HPDE6-E6E7 (cell line): ENCODE results near the gene CMTM4.

Experiments used
- DNase-seq: peaks from one replicate; pipeline ENCODE4 v3.0.0; 2011; ENCODE audit warnings: missing footprints; ENCODE audit errors: extremely low spot score

The CMTM4 gene

DNA sequence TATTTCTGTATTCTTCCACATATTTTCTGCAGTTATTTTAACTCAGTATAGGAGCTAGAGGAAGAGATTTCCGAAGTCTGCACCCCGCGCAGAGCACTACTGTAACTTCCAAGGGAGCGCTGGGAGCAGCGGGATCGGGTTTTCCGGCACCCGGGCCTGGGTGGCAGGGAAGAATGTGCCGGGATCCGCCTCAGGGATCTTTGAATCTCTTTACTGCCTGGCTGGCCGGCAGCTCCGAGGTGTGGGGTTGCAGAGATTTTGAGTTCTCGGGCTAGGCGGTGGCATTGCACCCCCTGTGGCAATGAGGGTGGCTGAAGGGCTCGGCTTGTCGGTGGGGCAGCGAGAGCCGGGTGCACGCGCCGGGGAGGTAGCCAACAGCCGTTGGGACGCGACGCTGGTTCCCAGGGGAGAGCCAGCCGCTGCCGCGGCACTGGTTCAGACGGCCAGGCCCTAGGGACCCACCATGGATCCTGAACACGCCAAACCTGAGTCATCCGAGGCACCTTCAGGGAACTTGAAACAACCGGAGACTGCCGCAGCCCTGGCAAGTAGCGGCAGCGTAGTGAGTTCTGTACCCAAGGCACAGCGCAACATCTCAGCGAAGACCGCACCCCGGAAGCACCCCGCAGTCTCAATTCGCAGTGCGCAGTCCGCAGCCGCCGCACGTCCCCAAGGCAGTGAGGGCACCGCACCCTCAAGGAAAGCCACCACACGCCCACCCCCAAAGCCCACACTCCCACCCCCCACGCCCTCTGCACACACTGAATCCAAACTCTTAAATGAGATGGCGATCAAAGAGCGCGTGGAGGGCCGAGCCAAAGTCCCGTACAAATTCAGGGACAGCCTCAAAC lies 130.3 kb downstream of the CMTM4 start, which contains the start of gene CMTM1:
CMTM1 (plus strand) TSS at position 389 of the 851 bp plus-strand sequence; CDS start at position 464, 75 bp downstream.
- DNase-seq = no peak
